GM21367 (cell line): ENCODE measurements around the gene NKAIN1.
"Not testable (repeated sequence)": the region's sequence is repeated elsewhere in the genome, so short reads cannot be mapped to it uniquely, and the experiment has no call there.

ENCODE experiments used
- ATAC-seq: cut with Tn5 transposase; IDR thresholded peaks from one replicate; pipeline ENCODE4 v1.9.1; 2021; ENCODE audit not compliant: unreplicated experiment

The NKAIN1 gene

GRCh38 chr1:31239653-31240241, at the start of gene NKAIN1:
TSS of gene NKAIN1 (minus strand) at chr1:31239887. CDS start at chr1:31239547, 340 bp downstream.
- no peak for ATAC-seq

DNA sequence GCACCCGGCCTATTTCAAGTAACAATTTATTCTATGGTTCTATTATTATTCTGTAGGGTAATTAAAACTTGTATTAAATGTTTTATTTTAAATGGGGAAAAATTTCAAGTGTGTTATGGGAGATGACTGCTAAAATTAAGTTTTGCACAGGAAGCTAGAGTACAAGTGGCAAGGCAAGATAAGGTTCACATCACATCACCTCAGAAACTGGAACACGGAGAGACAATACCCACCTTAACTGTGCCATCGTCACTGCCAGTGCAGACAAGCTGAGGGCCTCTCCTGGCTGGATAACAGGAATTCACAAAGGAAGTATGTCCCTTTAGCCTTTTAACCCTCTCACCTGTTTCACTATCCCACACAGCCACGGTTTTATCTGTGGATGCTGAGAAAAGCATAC, 49.3 kb upstream of the NKAIN1 start:
- no peak for ATAC-seq

DNA sequence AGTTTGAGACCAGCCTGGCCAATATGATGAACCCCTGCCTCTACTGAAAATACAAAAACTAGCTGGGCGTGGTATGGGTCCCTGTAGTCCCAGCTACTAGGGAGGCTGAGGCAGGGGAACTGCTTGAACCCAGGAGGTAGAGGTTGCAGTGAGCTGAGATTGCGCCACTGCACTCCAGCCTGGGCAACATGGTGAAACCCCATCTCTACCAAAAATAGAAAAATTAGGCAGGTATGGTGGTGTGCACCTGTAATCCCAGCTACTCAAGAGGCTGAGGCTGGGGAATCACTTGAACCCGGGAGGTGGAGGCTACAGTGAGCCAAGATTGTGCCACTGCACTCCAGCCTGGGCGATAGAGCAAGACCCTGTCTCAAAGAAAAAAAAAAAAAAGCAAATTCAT, 48.1 kb upstream of the NKAIN1 start:
- not testable (repeated sequence) for ATAC-seq

- not testable (repeated sequence) for ATAC-seq
Observed at GRCh38 chr1:31282426-31282825, 42.7 kb upstream of the NKAIN1 start.

DNA sequence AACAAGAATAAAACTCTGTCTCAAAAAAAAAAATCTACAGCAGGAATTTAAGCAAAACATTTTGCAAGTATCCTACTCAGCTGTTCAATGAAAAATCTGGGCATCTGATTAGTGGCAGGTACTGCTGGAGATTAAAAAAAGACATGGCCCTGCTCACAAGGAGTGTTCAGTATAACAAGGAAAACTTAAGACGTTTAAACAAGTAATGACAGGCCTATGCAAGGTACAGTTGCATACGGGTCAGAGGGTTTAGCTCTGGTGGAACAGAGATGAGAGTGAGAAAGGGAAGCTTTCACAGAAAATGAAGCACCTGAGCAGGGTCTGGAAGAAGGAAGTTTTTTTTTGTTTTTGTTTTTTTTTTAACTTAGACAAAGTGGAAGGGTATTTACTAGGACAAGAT, 33.9 kb upstream of the NKAIN1 start:
- ATAC-seq = no peak

GRCh38 chr1:31272369-31272768, 32.7 kb upstream of the NKAIN1 start:
- no peak for ATAC-seq

- no peak for ATAC-seq
Observed at GRCh38 chr1:31266547-31266946, 26.9 kb upstream of the NKAIN1 start.

DNA sequence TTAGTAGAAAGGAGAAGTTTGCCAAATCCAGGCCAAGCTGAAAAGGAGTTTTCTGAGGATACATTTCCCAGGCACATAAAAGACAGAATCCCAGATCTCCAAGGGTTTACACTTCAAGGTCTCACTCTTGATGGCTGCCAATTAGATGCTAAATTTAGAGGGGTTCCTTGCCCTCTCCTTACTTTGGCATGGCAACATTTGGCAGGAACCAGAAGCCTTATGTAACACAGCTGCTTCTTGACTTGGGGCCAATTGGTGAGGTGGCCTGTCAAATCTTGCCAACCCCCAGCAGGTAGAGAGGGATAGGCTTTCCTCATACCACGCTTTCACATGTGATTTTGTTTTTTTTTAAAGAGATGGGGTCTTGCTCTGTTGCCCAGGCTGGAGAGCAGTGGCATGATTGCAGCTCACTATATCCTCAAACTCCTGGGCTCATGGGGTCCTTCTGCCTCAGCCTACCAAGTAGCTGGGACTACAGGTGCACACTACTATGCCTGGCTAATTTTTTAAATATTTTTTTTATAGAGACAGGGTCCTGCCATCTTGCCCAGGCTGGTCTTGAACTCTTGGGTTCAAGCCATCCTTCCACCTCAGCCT, 25.2 kb upstream of the NKAIN1 start:
- no peak for ATAC-seq

DNA sequence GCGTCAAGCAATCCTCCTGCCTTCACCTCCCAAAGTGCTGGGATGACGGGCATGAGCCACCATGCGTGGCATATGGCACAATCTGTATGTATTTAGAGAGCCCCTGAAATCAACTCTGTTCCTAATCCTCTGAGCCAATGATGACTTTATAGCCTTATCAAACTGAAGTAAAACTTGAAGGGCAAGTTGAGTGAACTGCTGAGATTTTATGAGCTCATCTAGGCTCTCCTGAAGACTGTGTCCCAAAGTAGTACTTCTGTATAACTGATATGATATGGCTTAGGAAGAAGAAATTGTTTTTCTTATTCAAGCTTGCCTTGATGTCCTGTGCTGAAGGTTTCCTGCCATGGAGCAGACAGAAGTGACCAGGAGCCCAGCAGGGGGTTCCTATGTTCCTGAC, 23.7 kb upstream of the NKAIN1 start:
- no peak for ATAC-seq

GRCh38 chr1:31262393-31262792, 22.7 kb upstream of the NKAIN1 start:
- ATAC-seq = not testable (repeated sequence)

DNA sequence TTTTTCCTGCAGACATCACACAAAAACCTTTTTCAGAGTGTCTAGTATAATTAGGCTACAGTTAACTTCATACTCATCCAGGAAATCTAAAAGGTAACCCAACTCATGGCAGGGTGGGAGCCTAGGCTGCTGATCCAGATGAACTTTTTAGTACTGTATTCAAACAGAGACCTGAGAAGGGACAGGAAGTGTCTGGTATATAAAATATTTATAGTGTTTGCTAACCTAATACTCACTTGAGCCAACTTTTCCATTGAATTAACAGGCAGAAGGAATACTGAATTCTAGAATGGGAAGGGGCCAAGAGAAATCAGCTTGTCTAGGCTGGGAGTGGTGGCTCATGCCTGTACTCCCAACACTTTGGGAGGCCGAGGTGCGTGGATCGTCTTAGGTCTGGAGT, 22.2 kb upstream of the NKAIN1 start:
- ATAC-seq = no peak

DNA sequence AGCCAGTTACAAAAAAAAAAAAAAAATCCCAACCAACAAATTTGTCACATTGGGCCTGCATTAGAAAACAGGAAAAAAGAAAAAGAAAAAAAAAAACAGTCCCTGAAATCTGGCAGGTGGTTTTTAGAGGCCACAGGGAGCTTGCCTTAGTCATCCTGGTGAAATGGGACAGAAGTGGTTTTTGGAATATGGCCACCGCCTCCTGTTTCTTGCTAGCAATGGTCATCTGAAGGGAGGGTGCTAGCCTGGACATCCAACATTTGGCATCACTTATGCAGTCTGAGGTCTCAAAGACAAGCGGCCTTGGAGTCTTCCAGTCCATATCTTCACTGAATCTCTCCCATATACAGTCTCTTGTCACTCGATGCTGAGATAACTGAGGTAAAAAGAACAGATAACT, 20.1 kb upstream of the NKAIN1 start:
- ATAC-seq = no peak

- no peak for ATAC-seq
Observed at GRCh38 chr1:31258581-31258980, 18.9 kb upstream of the NKAIN1 start.

- no peak for ATAC-seq
Observed at GRCh38 chr1:31257213-31257612, 17.5 kb upstream of the NKAIN1 start.

GRCh38 chr1:31249854-31250253, 10.2 kb upstream of the NKAIN1 start:
- no peak for ATAC-seq

- ATAC-seq = no peak
Observed at GRCh38 chr1:31248276-31248675, 8.6 kb upstream of the NKAIN1 start.

DNA sequence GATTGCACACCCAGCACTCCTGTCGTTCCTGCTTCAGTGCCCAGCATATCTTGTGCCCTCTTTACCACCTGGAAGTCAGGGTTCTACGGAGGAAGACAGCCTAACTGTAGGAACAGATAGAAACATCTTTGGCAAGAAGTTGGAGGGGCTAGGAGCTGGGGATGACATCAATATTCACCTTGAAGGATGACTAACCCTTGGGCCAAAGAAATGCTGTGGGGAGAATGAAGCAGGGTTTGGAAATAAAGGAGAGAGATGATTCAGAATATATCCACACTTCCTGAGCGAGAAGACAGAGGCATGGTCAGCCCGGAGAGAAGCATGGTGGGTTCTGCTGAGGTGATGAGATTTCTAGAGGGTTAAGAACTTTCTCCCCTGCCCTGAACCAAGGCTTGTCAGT, 4.6 kb upstream of the NKAIN1 start:
- ATAC-seq = no peak

DNA sequence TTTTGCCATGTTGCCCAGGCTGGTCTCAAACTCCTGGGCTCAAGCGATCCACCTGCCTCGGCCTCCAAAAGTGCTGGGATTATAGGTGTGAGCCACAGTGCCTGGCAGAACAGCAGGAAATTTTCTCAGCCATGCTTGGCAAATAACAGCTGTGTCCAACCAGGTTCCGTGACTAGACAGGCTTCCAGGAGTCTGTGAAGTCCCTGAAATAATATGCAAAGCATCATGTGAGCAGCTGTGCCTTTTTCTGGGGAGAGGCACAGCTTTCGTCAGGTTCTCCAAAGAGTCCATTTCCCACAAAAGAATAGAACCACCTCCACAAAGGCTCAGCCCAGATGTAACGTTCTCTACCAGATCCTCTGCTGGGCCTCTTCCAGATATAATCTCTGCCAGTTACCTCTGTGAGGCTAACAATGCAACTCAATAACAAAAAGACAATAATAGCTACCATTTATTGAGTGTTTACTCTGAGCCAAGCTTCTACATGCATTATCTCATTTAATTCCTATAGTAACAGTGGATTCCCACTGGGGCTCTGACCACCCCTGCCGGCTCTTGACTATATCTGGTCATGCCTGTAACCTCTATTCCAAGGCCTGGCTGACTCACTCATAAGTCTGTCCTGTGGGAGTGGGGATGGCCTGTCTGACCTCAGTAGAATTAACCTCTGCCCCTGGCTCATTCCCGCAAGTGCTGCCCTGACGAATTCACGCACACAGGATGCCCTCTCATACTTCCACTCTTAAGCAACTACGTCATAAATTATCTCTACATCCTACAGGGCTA, 4.0 kb upstream of the NKAIN1 start:
- no peak for ATAC-seq

GRCh38 chr1:31241321-31241720, 1.6 kb upstream of the NKAIN1 start:
- no peak for ATAC-seq

DNA sequence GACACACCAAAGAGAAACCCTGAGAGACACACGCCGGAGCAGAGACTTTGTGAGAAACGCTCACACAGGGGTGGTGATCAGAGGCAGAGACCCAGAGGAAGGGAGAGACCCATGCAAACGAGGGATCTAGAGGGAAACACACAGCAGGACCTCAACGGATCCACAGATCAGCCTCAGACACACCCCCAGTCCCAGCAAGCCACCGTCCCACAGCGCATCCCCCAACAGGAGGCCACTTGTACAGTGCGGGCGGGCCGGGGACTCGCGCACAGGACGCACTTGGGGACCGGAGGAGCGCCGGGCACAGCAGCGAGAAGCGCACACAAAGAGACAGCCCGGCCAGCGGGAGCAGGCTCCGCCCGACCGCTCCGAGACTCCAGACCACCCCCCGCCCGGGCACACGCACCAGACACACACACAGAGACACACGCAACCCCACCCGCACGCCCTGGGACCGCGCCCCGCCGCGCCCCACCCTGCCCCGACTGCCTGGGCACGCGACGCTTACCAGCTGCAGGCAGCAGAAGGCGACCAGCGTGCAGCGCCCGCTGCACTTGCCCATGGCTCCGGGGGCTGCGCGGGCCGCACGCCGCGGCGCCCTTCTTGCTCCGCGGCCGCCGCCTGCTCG, 587 bp downstream of the NKAIN1 start:
- ATAC-seq = no peak

- ATAC-seq = no peak
Observed at GRCh38 chr1:31238612-31238985, 1.1 kb downstream of the NKAIN1 start.

DNA sequence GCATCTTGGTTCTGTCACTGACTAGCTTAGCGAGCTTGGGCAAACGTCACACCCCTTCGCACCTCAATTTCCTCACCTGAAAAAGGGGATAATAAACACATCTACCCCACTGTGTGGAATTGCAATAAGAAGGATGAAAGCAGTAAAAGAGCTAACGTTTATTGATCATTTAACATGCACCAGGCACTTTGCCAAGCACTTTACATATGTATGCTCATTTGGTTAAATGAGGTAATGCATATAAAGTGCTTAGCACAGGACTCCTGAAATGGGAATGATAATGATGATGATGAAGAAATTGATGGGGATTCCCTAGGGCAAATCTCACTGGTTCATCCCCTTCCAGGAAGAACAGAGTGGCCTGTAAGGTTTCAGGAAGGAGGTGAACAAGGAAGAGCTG, 4.8 kb downstream of the NKAIN1 start:
- no peak for ATAC-seq
